ENCODE measurements around the gene RNASEH2A. TPM values are rescaled to one million over a fixed set of nuclear protein-coding genes. Genes with fewer than 3 reads are reported as not detected.

Gene RNASEH2A
- total and polyA plus RNA-seq, 2 of the 13 experiments (the other 11 are each of a cell fraction or from before 2014, with no cell fraction given): 25.1 to 35.8 TPM

DNA sequence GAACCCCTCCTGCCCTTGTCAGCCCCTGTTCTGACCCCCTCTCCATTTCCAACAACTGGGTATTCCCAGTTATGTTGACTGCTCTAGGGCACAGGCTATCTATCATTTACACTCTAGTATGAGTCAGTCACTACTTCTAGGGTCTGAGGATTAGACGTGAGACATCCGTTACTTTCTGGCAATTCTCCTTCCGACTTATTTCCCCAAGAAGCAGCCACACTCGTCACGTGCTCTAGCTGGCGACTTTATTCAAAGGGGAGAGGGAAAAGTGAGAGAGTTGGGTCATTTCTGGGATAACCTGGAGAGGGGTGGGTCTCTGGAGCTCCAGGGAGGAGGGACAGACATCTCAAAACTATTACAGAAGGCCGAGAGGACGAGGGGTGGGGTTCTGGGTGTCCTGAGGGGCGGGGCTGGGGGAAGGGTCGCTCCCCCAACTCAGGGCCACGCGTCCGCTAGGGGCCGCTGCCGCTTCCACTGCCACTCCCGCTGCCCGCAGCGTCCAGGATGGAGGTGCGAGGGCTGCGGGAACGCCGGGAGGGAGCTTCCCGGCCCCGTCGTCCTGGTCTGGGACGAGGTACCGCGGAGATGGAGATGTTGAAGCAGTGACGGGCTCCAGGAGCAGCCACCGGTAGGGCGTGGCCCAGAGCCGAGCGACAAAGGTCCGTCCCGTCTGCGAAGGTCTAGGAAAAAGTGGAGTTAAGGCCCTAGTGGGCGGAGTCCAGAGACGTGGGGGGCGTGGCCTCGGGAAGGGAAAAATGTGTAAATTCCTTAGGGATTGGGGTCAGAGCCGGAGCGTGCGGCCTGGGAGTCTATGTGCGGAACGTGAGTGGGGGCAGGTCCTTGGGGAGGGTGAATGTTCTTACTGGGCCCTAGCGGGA is 19.1 kb downstream of the RNASEH2A start (continued):
- TF ChIP-seq ZNF816 (CRISPR knock-in tag; IDR thresholded peaks at IDR 0.05; ENCODE audit: borderline replicate concordance) (no peak), ZNF839 (CRISPR knock-in tag; IDR thresholded peaks at IDR 0.05; ENCODE audit: borderline replicate concordance) (no peak), ZNF777 (CRISPR knock-in tag; IDR thresholded peaks at IDR 0.05) (peak; percentile 100), FOXA3 (CRISPR knock-in tag; IDR thresholded peaks at IDR 0.05) (0 out of 2 replicates have a peak, but pooled peaks have one; percentile 20), ZMAT3 (CRISPR knock-in tag; conservative IDR thresholded peaks at IDR 0.05) (no peak), POLR2A (IDR thresholded peaks at IDR 0.05; ENCODE audit: insufficient read depth in 1 of 2, low read depth in 2 of 2, low read length in 2 of 2) (no peak), ZMYM2 (CRISPR knock-in tag; IDR thresholded peaks at IDR 0.05) (peak; percentile 81), ZFP90 (CRISPR knock-in tag; IDR thresholded peaks at IDR 0.05; ENCODE audit: borderline replicate concordance) (no peak), RCOR2 (CRISPR knock-in tag; IDR thresholded peaks at IDR 0.05) (peak; percentile 54; the same call in 1 of the 2 replicates), IKZF1 (IDR thresholded peaks at IDR 0.05) (no peak), ZNF552 (CRISPR knock-in tag; IDR thresholded peaks at IDR 0.05; ENCODE audit: borderline replicate concordance) (no peak), ZNF619 (CRISPR knock-in tag; IDR thresholded peaks at IDR 0.05) (no peak), GATA4 (IDR thresholded peaks at IDR 0.05; ENCODE audit: borderline replicate concordance, low read depth) (no peak), ZNF7 (CRISPR knock-in tag; IDR thresholded peaks at IDR 0.05) (no peak), NFKBIZ (CRISPR knock-in tag; IDR thresholded peaks at IDR 0.05) (0 out of 2 replicates have a peak, but pooled peaks have one; percentile 48), THAP11 (CRISPR knock-in tag; IDR thresholded peaks at IDR 0.05) (0 out of 2 replicates have a peak, but pooled peaks have one; percentile 42), PRDM10 (CRISPR knock-in tag; IDR thresholded peaks at IDR 0.05; ENCODE audit: low read depth) (peak; percentile 42; the same call in 1 of the 2 replicates), SP5 (CRISPR knock-in tag; IDR thresholded peaks at IDR 0.05; ENCODE audit: borderline replicate concordance, low read depth) (0 out of 2 replicates have a peak, but pooled peaks have one; percentile 29), ZNF781 (CRISPR knock-in tag; IDR thresholded peaks at IDR 0.05; ENCODE audit: borderline replicate concordance, not compliant biosample characterization) (no peak), PCBP2 (optimal IDR thresholded peaks at IDR 0.05; ENCODE audit: low read depth, low read length, poor library complexity, severe bottlenecking) (no peak), HOXA3 (CRISPR knock-in tag; IDR thresholded peaks at IDR 0.05) (peak; percentile 51; the same call in 1 of the 2 replicates), ETV5 (CRISPR knock-in tag; IDR thresholded peaks at IDR 0.05; ENCODE audit: borderline replicate concordance) (no peak)
- TF ChIP-seq, protein P1, sequence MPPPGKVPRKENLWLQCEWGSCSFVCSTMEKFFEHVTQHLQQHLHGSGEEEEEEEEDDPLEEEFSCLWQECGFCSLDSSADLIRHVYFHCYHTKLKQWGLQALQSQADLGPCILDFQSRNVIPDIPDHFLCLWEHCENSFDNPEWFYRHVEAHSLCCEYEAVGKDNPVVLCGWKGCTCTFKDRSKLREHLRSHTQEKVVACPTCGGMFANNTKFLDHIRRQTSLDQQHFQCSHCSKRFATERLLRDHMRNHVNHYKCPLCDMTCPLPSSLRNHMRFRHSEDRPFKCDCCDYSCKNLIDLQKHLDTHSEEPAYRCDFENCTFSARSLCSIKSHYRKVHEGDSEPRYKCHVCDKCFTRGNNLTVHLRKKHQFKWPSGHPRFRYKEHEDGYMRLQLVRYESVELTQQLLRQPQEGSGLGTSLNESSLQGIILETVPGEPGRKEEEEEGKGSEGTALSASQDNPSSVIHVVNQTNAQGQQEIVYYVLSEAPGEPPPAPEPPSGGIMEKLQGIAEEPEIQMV (CRISPR knock-in tag; IDR thresholded peaks at IDR 0.05; ENCODE audit: low read depth): no peak; the same call in 1 of the 2 replicates
- TF ChIP-seq, protein P2, sequence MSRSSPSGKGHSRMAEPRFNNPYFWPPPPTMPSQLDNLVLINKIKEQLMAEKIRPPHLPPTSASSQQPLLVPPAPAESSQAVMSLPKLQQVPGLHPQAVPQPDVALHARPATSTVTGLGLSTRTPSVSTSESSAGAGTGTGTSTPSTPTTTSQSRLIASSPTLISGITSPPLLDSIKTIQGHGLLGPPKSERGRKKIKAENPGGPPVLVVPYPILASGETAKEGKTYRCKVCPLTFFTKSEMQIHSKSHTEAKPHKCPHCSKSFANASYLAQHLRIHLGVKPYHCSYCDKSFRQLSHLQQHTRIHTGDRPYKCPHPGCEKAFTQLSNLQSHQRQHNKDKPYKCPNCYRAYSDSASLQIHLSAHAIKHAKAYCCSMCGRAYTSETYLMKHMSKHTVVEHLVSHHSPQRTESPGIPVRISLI (CRISPR knock-in tag; IDR thresholded peaks at IDR 0.05; ENCODE audit: borderline replicate concordance): no peak
